ENCODE results near the gene RNF167. TPM values are rescaled to one million over a fixed set of nuclear protein-coding genes. Genes with fewer than 3 reads are reported as not detected.
A peak's percentile ranks its signal among the peaks of the same experiment; 100 is the strongest.

Gene RNF167
- total RNA-seq, 1 experiment from 2014 or later: 86.0 TPM

DNA sequence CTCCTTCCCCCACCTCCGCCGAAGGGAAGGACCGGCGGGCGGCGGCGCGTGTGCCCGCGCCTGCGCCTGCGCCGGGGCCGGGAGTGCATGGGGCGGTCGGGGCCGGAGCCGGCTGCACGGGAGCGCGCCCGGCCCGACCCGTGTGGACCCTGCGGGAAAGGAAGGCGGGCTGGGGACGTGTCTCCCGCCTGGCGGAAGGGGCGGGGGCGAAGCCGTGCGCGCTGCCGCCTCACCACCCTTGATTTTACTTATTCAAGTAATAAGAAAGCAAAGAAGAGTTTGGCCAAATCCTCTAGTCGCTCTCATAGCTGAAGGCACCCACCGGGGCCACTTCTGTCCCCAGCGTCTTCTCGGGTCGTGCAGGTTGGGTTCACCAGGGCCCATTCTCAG lies 8.9 kb downstream of the RNF167 start:
- in situ Hi-C loops (cut with HindIII; ENCODE audit: low sequenced_read_pairs): no loop called here
- peak; percentile 84 for DNase-seq (ENCODE audit: low spot score)

- peak; percentile 25 for DNase-seq (ENCODE audit: low spot score)
- in situ Hi-C loops (cut with HindIII; ENCODE audit: low sequenced_read_pairs): no loop called here
Measured at GRCh38 chr17:4949321-4950074, 9.4 kb downstream of the RNF167 start.

DNA sequence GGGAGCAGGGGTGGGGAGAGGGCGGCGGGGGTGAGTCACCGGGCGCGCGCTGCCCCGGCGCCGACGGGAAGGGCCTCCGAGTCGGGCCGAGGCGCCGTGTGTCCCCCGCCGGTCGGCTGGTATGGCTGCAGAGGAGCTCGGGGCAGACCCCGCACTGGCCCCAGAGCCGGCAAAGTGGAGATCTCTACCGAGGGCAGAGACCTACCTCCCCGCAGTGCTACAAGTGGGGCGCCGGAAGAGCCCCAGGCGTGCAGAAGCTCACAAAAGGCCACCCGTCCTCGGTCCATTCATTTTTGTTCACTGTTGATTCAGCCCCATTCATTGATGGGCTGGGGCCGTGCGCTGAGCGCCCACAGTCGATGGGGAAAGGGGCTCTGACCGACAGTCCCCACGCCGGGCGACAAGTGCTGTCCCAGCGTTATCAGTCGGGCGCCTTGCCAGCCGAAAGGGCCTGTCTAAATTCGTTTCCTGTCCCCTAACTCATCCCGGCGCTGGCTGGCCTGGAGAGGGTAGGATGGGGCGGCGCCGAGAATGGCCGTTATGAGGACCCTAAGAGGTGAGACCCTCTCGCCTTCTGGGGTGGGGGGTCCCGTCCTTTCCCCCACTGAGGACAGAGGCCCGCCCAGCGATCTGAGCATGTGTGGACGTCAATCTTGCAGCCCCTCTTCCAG lies 10.1 kb downstream of the RNF167 start:
- DNase-seq (ENCODE audit: low spot score): peak; percentile 25
- in situ Hi-C loops (cut with HindIII; ENCODE audit: low sequenced_read_pairs): no loop called here

DNA sequence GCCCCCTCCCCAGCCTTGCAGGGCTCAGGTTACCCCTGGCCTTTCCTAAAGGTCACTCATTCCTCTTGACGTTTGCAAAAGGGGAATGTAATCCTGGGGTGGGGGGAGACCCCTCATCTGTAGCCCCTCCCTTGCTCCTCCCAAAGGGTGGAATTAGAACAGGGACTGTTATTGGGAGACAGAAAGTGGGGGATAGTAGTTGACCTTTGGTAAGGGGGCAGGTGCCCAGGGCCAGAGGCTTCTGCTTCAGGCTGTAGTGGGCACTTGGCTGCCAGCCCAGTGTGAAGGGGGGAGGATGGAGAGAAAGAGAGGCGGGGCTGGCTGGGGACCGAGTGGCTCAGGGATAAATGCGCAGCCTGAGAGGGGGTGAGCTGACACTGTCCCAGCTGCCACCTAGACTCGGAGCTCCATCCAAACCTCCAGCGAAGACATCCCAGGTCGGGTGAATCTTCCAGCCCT lies 10.7 kb downstream of the RNF167 start, which contains the start of gene ENO3:
TSS of gene ENO3 (plus strand) at position 374 of the 459 bp plus-strand sequence. CDS start 711 bp downstream, outside the sequence.
- DNase-seq (ENCODE audit: low spot score): peak; percentile 27
- in situ Hi-C loops (cut with HindIII; ENCODE audit: low sequenced_read_pairs): no loop called here

- in situ Hi-C loops (cut with HindIII; ENCODE audit: low sequenced_read_pairs): no loop called here
- DNase-seq (ENCODE audit: low spot score): peak; percentile 32
Measured at GRCh38 chr17:4951486-4951885, 11.4 kb downstream of the RNF167 start.

DNA sequence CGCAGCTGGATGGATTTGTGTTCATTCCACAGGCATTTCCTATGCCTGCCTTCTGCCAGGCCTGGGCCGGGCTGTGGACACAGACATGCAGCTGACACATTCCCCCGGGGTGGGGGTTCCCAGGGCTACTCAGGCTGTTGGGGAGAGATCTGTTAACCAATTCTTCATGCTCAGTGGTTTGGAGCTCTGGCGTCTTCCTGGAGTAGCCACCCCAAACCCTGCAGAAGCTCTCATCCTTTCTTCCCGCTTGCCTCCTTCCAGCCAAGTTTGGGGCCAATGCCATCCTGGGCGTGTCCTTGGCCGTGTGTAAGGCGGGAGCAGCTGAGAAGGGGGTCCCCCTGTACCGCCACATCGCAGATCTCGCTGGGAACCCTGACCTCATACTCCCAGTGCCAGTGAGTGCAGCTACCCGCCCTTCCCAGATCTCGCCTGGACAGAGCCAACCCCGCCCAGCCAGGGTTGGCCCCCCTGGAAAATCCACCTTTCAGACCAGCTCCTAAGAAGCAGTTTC lies 13.4 kb downstream of the RNF167 start:
- in situ Hi-C loops (cut with HindIII; ENCODE audit: low sequenced_read_pairs): no loop called here
- no peak for DNase-seq (ENCODE audit: low spot score)

DNA sequence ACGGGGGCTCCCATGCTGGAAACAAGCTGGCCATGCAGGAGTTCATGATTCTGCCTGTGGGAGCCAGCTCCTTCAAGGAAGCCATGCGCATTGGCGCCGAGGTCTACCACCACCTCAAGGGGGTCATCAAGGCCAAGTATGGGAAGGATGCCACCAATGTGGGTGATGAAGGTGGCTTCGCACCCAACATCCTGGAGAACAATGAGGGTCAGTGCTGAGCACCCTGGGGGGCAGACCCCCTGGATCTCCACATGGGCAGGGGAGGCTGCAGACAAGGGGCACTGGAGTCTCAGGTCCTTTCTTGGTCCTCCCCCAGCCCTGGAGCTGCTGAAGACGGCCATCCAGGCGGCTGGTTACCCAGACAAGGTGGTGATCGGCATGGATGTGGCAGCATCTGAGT lies 15.0 kb downstream of the RNF167 start:
- in situ Hi-C loops (cut with HindIII; ENCODE audit: low sequenced_read_pairs): no loop called here
- DNase-seq (ENCODE audit: low spot score): no peak

- DNase-seq (ENCODE audit: low spot score): no peak
- in situ Hi-C loops (cut with HindIII; ENCODE audit: low sequenced_read_pairs): no loop called here
Measured at GRCh38 chr17:4956493-4957061, 16.5 kb downstream of the RNF167 start.

DNA sequence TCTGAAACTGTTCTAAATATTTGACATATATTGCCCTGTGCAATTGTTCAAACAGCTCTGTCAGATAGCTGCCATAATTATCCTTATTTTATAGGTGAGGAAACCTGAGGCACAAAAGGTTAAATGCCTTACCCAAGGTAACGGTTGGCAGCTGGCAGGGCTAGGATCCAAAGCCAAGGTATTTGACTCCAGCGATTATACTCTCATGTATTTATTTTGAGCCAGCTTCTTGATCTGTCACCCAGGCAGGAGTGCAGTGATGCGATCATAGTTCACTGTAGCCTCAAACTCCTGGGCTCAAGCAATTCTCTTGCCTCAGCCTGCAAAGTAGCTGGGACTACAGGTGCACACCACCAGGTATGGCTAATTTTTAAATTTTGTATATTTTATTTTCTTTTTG lies 18.0 kb downstream of the RNF167 start:
- in situ Hi-C loops (cut with HindIII; ENCODE audit: low sequenced_read_pairs): no loop called here
- no peak for DNase-seq (ENCODE audit: low spot score)

- in situ Hi-C loops (cut with HindIII; ENCODE audit: low sequenced_read_pairs): no loop called here
- no peak for DNase-seq (ENCODE audit: low spot score)
Measured at GRCh38 chr17:4959261-4959965, 19.3 kb downstream of the RNF167 start.

DNA sequence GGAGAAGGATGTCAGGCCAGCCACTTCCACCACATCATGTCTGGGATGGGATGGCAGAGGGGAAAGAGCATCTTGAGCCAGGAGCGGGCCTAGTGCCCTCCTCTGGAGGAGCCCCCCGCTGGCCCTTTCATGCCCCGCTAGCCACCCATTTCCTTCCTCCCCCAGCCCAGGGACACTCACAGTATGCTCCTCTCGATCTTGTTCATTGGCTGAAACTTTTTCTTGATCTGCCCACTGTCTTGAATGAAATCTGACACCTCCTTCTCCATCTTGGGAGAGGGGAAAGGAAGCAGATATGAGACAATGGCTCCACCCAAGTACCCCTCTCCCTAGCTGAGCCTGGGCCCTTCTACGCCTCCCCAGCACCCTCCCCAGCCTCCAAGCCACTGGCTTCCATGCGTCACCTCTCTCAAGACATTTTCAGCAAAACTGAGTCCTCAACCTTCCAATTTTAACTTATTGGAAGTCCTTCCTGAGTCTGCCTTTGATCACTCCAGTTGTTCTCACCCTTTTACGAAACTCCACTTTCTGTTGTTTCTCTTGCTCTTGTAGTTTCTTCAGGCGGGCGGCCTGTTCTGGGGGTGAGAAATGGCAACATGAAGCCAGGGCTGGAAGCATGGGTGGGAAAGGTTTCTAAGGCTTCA lies 20.3 kb downstream of the RNF167 start:
- no peak for DNase-seq (ENCODE audit: low spot score)
- in situ Hi-C loops (cut with HindIII; ENCODE audit: low sequenced_read_pairs): no loop called here

DNA sequence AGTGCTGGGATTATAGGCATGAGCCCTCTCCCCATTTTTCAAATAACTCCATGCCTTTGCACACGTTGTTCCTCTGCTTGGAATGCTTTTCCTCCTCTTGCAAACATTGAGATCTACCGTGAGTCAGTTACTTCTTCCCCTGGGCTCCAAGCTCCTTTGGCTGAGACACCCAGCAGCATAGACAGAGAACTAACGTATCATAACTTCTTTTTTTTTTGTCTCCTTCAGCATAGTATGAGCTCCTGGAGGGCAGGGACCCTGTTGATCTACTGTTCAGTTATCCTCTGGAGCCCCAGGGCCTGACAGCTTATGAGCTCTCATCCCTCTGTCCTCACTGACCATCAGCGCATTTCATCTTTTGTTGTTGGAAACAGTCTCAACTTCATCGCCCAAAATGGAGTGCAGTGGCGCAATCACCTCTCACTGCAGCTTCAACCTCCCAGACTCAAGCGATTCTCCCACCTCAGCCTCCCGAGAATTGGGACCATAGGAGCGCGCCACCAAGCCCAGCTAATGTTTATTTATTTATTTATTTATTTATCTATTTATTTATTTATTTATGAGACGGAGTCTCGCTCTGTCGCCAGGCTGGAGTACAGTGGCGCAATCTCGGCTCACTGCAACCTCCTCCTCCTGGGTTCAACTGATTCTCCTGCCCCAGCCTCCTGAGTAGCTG lies 25.4 kb downstream of the RNF167 start:
- DNase-seq (ENCODE audit: low spot score): no peak
- in situ Hi-C loops (cut with HindIII; ENCODE audit: low sequenced_read_pairs): no loop called here

GRCh38 chr17:4966844-4967538 lies 26.9 kb downstream of the RNF167 start:
- peak; percentile 100 for DNase-seq (ENCODE audit: low spot score)
- in situ Hi-C loops (cut with HindIII; ENCODE audit: low sequenced_read_pairs): no loop called here

GRCh38 chr17:4967539-4968485 lies 27.7 kb downstream of the RNF167 start, which contains the start of gene SPAG7:
TSS of gene SPAG7 (minus strand) at chr17:4967817. CDS start at chr17:4967804, 13 bp downstream.
- DNase-seq (ENCODE audit: low spot score): peak; percentile 99
- in situ Hi-C loops (cut with HindIII; ENCODE audit: low sequenced_read_pairs): no loop called here

DNA sequence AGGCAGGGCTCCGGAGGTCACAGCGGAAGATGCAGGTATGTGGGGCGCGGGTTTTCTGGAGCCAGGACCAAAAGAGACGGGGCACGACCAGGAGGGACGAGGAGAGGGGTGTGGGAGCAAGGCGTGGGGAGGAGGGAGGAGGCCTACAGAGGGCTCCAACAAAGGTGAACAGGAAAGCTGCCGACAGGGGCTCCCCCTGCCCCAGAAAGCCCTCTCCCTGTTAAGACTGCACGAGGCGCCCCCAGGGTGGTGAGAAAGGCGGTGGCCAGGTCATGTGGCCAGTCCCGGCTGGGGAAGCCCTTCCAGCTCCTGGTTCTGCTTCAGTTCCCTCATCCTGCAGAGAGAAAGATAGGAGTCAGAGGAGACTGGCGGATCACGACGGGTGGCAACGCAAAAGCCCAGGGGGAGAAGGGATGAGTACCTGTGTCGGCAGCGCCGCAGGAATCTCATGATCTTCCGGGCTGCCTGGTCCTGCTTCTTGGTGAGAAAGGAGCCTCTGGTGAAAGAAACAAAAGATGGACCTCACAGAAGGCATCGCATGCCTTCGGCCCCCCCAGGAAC lies 28.5 kb downstream of the RNF167 start:
- peak; percentile 54 for DNase-seq (ENCODE audit: low spot score)
- in situ Hi-C loops (cut with HindIII; ENCODE audit: low sequenced_read_pairs): no loop called here

DNA sequence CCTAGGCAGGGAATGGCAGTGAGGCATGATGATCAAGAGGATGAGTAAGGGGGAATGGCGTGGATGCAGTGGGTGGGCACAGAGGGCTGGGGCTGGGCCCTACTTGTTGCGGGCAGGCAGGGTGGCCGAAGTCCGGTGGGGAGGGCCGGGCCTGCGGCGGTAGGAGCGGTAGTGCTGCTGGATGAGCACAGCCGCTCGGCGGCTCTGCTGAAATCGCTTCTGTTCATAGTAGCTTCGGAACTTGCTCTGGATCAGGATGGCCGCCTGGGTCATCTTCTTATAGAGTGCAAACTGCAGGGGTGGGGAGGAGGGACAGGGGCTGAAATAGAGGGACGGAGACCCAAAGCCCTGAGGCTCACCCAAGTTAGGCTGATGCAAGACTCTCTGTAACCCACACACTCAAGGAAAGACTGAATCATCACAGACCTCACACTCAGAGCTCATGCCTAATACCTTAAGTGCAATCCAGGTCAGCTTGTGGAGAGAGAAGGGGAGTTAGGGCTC lies 29.0 kb downstream of the RNF167 start:
- in situ Hi-C loops (cut with HindIII; ENCODE audit: low sequenced_read_pairs): no loop called here
- DNase-seq (ENCODE audit: low spot score): no peak

Measured in G401 (cell line).